ENCODE data around the gene LTBP2. TPM values are rescaled to one million over a fixed set of nuclear protein-coding genes. Genes with fewer than 3 reads are reported as not detected.

The LTBP2 gene
- total and polyA plus RNA-seq, 2 of the 8 experiments (the other 6 are each of a cell fraction or from before 2014, with no cell fraction given) = 0.48 to 0.89 TPM

DNA sequence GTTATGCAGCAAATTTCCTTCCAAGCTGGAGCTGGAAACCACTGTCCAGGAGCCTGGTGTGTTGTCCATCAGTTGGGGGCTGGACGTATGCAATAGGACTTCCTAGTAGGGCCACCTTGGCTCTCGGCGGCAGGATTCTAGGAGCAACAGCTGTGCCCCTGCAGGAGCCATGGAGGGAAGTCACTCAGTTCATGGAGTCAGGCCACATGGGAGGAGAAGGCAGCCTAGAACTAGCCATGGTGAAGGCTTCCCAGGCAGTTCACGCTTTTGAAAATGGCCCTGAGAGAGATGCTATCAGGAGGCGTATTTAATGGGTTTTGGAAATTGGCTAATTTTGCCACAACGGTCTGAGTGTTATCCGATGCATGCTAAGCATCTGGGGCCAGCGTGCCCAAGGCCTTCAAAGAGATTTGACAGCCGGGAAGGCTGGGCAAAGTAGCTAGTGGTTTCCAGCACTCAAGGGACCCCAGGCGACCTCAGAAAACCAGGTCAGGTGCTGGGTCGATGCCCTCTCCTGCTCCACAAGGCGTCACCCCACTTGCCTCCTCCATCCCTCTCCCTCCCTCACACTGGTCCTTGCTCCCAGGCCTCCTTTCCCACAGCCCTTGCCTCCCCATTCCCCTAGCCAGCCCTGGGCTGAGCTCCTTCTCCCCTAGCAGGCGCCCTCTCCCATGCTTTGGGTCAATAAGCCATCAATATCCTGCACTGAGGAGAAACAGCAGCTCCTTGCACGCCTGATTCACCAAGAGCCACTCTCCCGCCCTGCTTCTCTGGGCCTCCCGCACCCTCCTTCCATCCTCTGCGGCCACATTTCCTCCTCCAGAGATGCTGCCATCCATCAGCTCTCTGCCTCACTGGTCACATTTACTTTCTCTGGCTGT is 155.1 kb downstream of the LTBP2 start:
- Histone ChIP-seq H3K9ac (replicated peaks in 1 of 4; ENCODE audit: extremely low read depth in 1 of 4, low read depth in 3 of 4, low read length in 3 of 4) (no peak overlapping the region), H3K36me3 (ENCODE audit: control insufficient read depth in 2 of 4, insufficient read depth in 4 of 4, low read length in 3 of 4) (0 out of 8 replicates have a peak, but pooled peaks cover 0 to 4% (median 0%) of the 10 kb centered on the region in 4 experiments), H3K27me3 (replicated peaks in 1 of 4; ENCODE audit: control insufficient read depth in 3 of 4, extremely low read depth in 1 of 4, insufficient read depth in 3 of 4, low read length in 3 of 4) (no peaks in the 10 kb centered on the region), H2BK15ac (ENCODE audit: low read length) (no peak overlapping the region), H3K4me1 (replicated peaks in 1 of 4; ENCODE audit: control insufficient read depth in 3 of 4, insufficient read depth in 4 of 4, low read length in 3 of 4) (peaks cover 0 to 3% (median 2%) of the 10 kb centered on the region in 4 experiments; a peak in 5 of 7 replicates), H3K23me2 (ENCODE audit: low read depth, low read length) (no peaks in the 10 kb centered on the region), H3K14ac (ENCODE audit: insufficient read length) (no peak overlapping the region), H3K9me3 (ENCODE audit: insufficient read depth in 2 of 2, low read depth in 1 of 2, low read length in 1 of 2) (peaks cover 0 to 5% of the 10 kb centered on the region in 2 experiments; a peak in 3 of 4 replicates), H4K5ac (ENCODE audit: insufficient read length, low read depth, low read length) (no peak overlapping the region), H2BK120ac (replicated peaks; ENCODE audit: low read depth, low read length) (no peak overlapping the region), H2AFZ (ENCODE audit: low read length) (no peak overlapping the region), H3K4me3 (ENCODE audit: extremely low read depth in 1 of 4, insufficient read depth in 2 of 4, low read depth in 3 of 4, low read length in 4 of 4) (no peak overlapping the region), H4K20me1 (replicated peaks in 1 of 2; ENCODE audit: control insufficient read depth in 1 of 2, insufficient read depth in 2 of 2, low read length in 2 of 2) (no peaks in the 10 kb centered on the region), H3K4ac (replicated peaks; ENCODE audit: insufficient read length, low read depth, low read length) (no peak overlapping the region), H4K8ac (ENCODE audit: extremely low read depth, insufficient read depth, low read length) (peak overlapping the region; percentile 45; the same call in 1 of the 2 replicates), H3K79me1 (ENCODE audit: low read depth, low read length) (no peaks in the 10 kb centered on the region), H3K18ac (ENCODE audit: extremely low read depth, low read length) (0 out of 2 replicates have a peak overlapping the region, but pooled peaks have one; percentile 65), H2BK12ac (ENCODE audit: low read depth, low read length) (peak overlapping the region; percentile 35; the same call in 1 of the 2 replicates), H3K79me2 (ENCODE audit: control insufficient read depth in 1 of 2, insufficient read depth in 2 of 2, low read length in 2 of 2) (no peaks in the 10 kb centered on the region), H3K4me2 (ENCODE audit: insufficient read depth in 1 of 2, low read depth in 2 of 2, low read length in 2 of 2) (no peak overlapping the region), H2BK20ac (ENCODE audit: low read length) (no peak overlapping the region; the same call in 1 of the 2 replicates), H3K27ac (ENCODE audit: low read depth, low read length) (no peak overlapping the region), H3K56ac (replicated peaks; ENCODE audit: insufficient read length, low read depth, low read length) (no peak overlapping the region), H4K91ac (replicated peaks; ENCODE audit: insufficient read length, low read length) (peak overlapping the region; percentile 12), H3K23ac (ENCODE audit: insufficient read length) (no peak overlapping the region), H2BK5ac (ENCODE audit: low read depth, low read length) (no peak overlapping the region), H2AK5ac (ENCODE audit: low read depth, low read length) (peak overlapping the region; percentile 10; the same call in 1 of the 2 replicates)
- FAIRE-seq (no peak), DNase-seq (ENCODE audit: low read depth in 1 of 2, low spot score in 2 of 2) (no peak)
- WGBS, 2 experiments (ENCODE audit: extremely low coverage in 1 of 2, insufficient coverage in 1 of 2, insufficient read length in 1 of 2, insufficient replicate concordance in 2 of 2, low coverage in 1 of 2, low lambda C conversion rate in 2 of 2, missing lambda C conversion rate in 1 of 2) = 88% methylated on average over 17 of the region's 17 CpGs; no CpG with 5 or more reads in 1 of the 2 experiments
- POLR2A ChIA-PET (ENCODE audit: partially characterized antibody) = interaction anchor here (1.3 to 1.5 kb wide), 3 partner anchors 16 to 97 kb away, joined by 4 to 5 read pairs (median 4); no protein-coding TSS in a partner anchor
- CTCF ChIA-PET (ENCODE audit: partially characterized antibody) = interaction anchor here (0.6 to 18.2 kb wide), 21 partner anchors 8 to 163 kb away, joined by 3 to 181 read pairs (median 4); partner anchors contain the start of genes ISCA2 and NPC2
- TF ChIP-seq EZH2 (IDR thresholded peaks at IDR 0.05; ENCODE audit: low read depth, low read length, severe bottlenecking) (no peak), SUZ12 (IDR thresholded peaks at IDR 0.05; ENCODE audit: low read length) (no peak), SIX5 (IDR thresholded peaks at IDR 0.05; ENCODE audit: low read depth, low read length) (no peak), CBX5 (IDR thresholded peaks at IDR 0.05; ENCODE audit: low read depth, low read length) (no peak), TBP (IDR thresholded peaks at IDR 0.05; ENCODE audit: low read depth, low read length) (no peak), POLR2A (IDR thresholded peaks at IDR 0.05; ENCODE audit: control extremely low read depth in 1 of 2, low read depth in 2 of 2, low read length in 2 of 2) (no peak)
- TF ChIP-seq, protein P1, sequence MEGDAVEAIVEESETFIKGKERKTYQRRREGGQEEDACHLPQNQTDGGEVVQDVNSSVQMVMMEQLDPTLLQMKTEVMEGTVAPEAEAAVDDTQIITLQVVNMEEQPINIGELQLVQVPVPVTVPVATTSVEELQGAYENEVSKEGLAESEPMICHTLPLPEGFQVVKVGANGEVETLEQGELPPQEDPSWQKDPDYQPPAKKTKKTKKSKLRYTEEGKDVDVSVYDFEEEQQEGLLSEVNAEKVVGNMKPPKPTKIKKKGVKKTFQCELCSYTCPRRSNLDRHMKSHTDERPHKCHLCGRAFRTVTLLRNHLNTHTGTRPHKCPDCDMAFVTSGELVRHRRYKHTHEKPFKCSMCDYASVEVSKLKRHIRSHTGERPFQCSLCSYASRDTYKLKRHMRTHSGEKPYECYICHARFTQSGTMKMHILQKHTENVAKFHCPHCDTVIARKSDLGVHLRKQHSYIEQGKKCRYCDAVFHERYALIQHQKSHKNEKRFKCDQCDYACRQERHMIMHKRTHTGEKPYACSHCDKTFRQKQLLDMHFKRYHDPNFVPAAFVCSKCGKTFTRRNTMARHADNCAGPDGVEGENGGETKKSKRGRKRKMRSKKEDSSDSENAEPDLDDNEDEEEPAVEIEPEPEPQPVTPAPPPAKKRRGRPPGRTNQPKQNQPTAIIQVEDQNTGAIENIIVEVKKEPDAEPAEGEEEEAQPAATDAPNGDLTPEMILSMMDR (IDR thresholded peaks at IDR 0.05; ENCODE audit: control extremely low read depth in 1 of 3, insufficient read depth in 1 of 3, low read depth in 1 of 3, low read length in 3 of 3) = no peak

Measured in H1 (cell line).